ENCODE measurements around the gene ZNF30.
"Not testable (repeated sequence)": the region's sequence is repeated elsewhere in the genome, so short reads cannot be mapped to it uniquely, and the experiment has no call there.

Gene ZNF30

DNA sequence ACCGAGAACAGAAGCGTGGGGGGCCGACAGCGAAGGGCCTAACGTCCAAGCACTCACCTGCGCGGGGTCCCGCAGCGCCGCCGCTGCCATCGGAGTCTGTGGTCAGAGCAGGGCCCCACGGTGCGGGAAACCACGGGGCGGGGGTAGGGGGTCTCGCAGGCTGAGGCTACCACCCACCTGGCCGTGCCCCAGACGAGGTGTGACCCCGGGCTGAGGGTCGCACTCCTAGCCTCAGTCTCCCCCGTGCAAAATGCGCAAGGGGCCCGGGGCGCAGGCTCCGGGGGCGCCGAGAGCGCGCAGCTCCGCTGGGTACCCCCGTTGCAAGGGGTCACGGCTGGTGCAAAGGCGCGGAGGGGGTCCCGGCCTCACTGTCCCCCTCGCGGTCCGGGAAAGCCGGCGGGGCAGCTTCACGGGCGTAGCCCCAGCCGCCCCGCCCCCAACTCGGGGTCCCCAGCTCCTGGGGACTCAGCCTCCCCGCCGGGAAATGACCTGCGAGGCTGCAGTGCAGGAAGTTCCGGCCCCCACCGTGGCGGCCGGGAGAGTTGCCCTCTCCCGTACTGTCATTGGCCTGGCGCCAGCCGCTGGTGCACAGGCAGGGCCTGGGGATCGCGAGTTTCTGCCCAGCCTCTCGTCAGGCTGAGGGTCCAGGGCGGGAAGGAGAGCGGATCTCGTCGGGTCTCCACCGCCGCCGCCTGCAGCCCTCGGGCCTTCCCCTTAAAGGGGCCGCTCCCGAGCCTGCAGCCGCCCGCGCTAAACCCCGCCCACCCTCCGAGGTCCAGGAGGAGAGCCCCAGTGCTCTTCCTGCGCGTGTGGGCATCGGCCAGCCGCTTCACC, 37.1 kb downstream of the ZNF30 start, which contains the start of gene ZNF792:
Gene ZNF792, minus strand, starts transcription at position 657 of the 834 bp plus-strand sequence. Its CDS starts 567 bp downstream, at position 90.
- H3K36me3 Mint-ChIP-seq, result peaks cover 37 to 40% of the 10 kb centered on the region in 2 donors
- peaks cover 0 to 5% of the 10 kb centered on the region in 2 donors for H3K27me3 Mint-ChIP-seq
- ATAC-seq (replicated peaks), result peak; percentile 82 to 87
- peak; percentile 51 for DNase-seq
- H3K4me1 Mint-ChIP-seq, result peaks cover 25% of the 10 kb centered on the region in 2 donors
- H3K9me3 Mint-ChIP-seq, result peaks cover 26 to 29% of the 10 kb centered on the region in 2 donors
- peak within 1 kb of the TSS; percentile 76 for H3K27ac Mint-ChIP-seq
- H3K4me3 Mint-ChIP-seq, result peak within 1 kb of the TSS; percentile 89 to 96

DNA sequence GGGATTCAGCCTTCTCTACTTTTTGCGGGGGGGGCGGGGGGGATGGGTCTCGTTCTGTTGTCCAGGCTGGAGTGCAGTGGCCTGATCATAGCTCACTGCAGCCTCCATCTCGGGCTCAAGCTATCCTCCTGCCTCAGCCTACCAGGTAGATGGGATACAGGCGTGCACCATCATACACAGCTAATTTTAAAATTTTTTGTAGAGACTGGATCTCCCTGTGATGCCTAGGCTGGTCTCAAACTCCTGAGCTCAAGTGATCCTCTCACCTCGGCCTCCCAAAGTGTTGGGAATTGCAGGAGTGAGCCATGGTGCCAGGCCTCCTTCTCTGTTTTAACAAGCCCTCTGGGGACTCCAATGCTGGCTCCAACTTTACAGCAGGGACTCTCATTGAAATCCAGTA, 37.9 kb downstream of the ZNF30 start:
- Mint-ChIP-seq H3K4me3 (peak overlapping the region in 1 of 2 donors; percentile 96), H3K4me1 (peaks cover 25% of the 10 kb centered on the region in 2 donors), H3K27me3 (peaks cover 0 to 5% of the 10 kb centered on the region in 2 donors), H3K9me3 (peaks cover 21 to 22% of the 10 kb centered on the region in 2 donors), H3K36me3 (peaks cover 29 to 33% of the 10 kb centered on the region in 2 donors), H3K27ac (no peak overlapping the region)
- ATAC-seq (replicated peaks) (no peak), DNase-seq (no peak)

DNA sequence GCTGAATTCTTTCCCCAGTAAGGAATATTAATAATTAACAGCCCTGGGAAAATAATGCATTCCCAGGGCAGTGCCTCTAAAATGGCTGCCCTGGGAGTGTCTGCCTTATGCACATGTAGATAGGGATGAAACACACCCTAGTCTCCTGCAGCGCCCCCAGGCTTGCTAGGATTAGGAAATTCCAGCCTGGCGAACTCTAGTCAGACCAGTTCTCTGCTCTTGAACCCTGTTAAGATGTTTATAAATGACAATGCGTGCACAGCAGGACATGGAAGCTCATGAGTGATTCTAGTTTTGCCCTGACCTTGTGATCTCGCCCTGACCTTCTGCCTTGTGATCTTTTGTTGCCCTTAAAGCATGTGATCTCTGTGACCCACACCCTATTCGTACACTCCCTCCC, 38.8 kb downstream of the ZNF30 start:
- Mint-ChIP-seq H3K4me3 (peak overlapping the region in 1 of 2 donors; percentile 29), H3K4me1 (peaks cover 22 to 25% of the 10 kb centered on the region in 2 donors), H3K9me3 (peaks cover 12 to 15% of the 10 kb centered on the region in 2 donors), H3K36me3 (peaks cover 20 to 27% of the 10 kb centered on the region in 2 donors)
- H3K27me3 Mint-ChIP-seq; ATAC-seq (replicated peaks); DNase-seq; H3K27ac Mint-ChIP-seq: not testable (repeated sequence)

DNA sequence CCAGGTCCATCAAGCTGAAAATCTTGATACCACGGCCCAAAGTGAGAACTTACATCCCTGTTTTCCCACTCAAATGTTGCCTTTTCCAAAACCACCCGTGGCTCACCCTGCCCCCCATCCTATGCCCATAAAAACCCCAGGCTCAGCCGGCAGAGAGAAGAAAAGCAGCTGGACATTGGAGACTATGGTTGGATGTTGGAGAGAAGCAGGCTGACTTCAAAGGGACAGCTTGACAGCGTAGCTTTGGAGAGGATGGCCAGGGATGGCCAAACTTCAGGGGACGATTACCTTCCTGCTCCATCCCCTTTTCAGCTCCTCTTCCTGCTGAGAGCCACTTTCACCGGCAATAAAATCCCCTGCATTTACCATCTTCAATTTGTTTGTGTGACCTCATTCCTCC, 40.8 kb downstream of the ZNF30 start:
- no peak for DNase-seq
- H3K27me3 Mint-ChIP-seq, result peaks cover 0 to 5% of the 10 kb centered on the region in 2 donors
- no peak overlapping the region for H3K4me3 Mint-ChIP-seq
- H3K27ac Mint-ChIP-seq, result no peak overlapping the region
- peaks cover 8 to 9% of the 10 kb centered on the region in 2 donors for H3K4me1 Mint-ChIP-seq
- H3K9me3 Mint-ChIP-seq, result peaks cover 11 to 13% of the 10 kb centered on the region in 2 donors
- H3K36me3 Mint-ChIP-seq, result peaks cover 7 to 10% of the 10 kb centered on the region in 2 donors
- no peak for ATAC-seq (replicated peaks)

DNA sequence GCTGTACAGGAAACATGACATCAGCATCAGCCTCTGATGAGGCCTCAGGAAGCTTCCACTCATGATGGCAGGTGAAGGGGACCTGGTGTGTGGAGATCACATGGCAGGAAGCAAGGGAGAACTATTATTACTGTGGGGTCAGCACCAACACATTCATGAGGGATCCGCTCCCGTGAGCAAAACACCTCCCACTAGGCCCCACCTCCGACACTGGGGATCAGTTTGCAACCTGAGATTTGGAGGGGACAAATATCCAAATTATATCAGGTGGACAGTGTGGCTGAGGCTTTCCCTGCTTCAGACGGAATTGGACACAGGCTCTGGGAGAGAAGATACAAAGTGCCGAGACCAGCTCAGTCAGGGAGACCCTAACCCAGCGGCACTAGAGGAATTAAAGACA, 43.0 kb downstream of the ZNF30 start:
- peaks cover 2 to 4% of the 10 kb centered on the region in 2 donors for H3K36me3 Mint-ChIP-seq
- peaks cover 0 to 5% of the 10 kb centered on the region in 2 donors for H3K27me3 Mint-ChIP-seq
- peaks cover 14 to 19% of the 10 kb centered on the region in 2 donors for H3K4me1 Mint-ChIP-seq
- H3K9me3 Mint-ChIP-seq, result peaks cover 11 to 13% of the 10 kb centered on the region in 2 donors
- DNase-seq (no peak), ATAC-seq (replicated peaks) (no peak)
- no peak overlapping the region for H3K27ac Mint-ChIP-seq
- H3K4me3 Mint-ChIP-seq, result no peak overlapping the region

DNA sequence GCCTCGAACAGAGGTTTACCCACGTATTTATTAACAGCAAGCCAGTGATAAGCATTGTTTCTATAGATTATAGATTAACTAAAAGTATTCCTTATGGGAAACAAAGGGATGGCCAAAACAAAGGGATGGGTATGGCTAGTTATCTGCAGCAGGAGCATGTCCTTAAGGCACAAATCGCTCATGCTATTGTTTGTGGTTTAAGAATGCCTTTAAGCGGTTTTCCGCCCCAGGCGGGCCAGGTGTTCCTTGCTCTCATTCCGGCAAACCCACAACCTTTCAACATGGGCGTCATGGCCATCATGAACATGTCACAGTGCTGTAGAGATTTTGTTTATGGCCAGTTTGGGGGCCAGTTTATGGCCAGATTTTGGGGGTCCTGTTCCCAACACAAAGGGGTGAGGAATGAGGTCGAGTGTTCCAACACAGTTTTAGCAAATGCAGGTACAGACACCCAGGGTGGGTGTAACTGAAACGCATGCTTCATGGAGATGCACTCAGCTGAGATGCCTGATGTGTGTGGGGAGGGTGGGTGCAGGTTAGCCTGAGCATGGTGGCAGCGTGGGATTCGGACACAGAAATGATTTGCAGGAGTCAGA, 43.6 kb downstream of the ZNF30 start:
- H3K27me3 Mint-ChIP-seq; ATAC-seq (replicated peaks); H3K36me3 Mint-ChIP-seq; DNase-seq; H3K4me3 Mint-ChIP-seq; H3K27ac Mint-ChIP-seq: not testable (repeated sequence)
- Mint-ChIP-seq H3K9me3 (peaks cover 11 to 13% of the 10 kb centered on the region in 2 donors), H3K4me1 (peaks cover 19 to 24% of the 10 kb centered on the region in 2 donors)

DNA sequence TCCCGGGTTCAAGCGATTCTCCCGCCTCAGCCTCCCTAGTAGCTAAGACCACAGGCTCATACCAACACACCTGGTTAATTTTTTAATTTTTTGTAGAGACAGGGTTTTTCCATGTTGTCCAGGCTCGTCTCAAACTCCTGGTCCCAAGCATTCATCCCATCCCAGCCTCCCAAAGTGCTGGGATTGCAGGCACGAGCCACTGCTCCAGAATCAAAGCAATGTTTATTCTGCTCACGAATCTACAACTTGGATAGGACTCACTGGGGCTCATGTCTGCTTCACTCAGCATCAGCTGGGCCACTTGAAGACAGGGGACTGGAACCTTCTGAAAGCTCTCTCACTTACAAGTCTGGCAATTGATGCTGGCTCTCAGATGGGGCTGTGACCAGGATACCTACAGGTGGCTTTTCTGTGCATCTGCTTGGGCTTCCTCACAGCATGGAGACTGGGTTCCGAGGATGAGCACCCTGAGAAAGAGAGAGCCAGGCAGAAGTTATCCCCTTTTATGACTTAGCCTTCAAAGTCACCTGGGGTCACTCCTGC, 45.5 kb downstream of the ZNF30 start:
- Mint-ChIP-seq H3K27me3 (peaks cover 0 to 9% of the 10 kb centered on the region in 2 donors), H3K9me3 (peaks cover 14 to 16% of the 10 kb centered on the region in 2 donors), H3K36me3 (peaks cover 4 to 12% of the 10 kb centered on the region in 2 donors), H3K4me3 (no peak overlapping the region), H3K4me1 (peaks cover 20 to 25% of the 10 kb centered on the region in 2 donors), H3K27ac (peak overlapping the region; percentile 42)
- ATAC-seq (replicated peaks), result no peak
- no peak for DNase-seq

DNA sequence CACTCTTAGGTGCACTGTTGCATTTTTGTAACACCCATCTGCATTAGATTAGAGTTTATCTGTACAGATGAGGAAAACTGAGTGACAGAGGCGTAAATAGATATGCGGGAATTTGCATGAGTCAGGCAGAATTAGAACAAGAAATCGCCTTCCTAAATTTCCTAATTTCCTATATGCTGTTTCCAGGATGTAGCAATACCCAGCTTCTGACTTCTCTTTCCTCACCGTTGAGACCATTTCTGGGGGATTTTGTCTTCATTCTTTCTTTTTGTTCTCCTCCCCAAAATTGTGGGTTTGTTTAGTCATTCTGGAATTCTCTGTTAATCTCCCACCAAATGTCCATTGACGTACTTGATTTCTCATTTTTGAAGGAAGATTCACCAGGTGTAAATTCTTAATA, 47.9 kb downstream of the ZNF30 start:
- DNase-seq (no peak), ATAC-seq (replicated peaks) (no peak)
- Mint-ChIP-seq H3K36me3 (peaks cover 2 to 11% of the 10 kb centered on the region in 2 donors), H3K4me3 (no peak overlapping the region), H3K27me3 (peaks cover 7 to 11% of the 10 kb centered on the region in 2 donors), H3K4me1 (peaks cover 20 to 25% of the 10 kb centered on the region in 2 donors), H3K27ac (no peak overlapping the region), H3K9me3 (peaks cover 5 to 8% of the 10 kb centered on the region in 2 donors)

DNA sequence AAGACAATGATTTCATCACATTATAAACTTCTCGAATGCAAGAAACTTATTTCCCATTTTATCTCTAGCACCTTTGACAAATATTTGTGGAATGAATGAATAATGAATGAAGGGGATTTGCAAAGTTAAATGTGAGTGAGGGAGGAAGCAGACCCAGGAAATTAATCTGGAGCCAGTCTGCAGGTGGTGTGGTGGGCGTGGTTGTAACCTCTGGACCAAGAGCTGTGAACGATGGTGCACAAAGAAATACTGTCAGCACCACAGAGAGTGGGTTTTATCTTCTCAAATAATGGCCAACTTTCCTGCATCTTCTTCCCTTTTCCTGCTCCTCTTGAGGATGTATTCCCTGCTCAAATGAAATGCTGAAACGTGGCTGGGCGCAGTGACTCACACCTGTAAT, 48.4 kb downstream of the ZNF30 start:
- Mint-ChIP-seq H3K36me3 (peaks cover 2 to 9% of the 10 kb centered on the region in 2 donors), H3K27me3 (peaks cover 7 to 12% of the 10 kb centered on the region in 2 donors), H3K27ac (no peak overlapping the region), H3K4me3 (no peak overlapping the region), H3K9me3 (peaks cover 5 to 8% of the 10 kb centered on the region in 2 donors), H3K4me1 (peaks cover 20 to 25% of the 10 kb centered on the region in 2 donors)
- ATAC-seq (replicated peaks) (no peak), DNase-seq (no peak)

DNA sequence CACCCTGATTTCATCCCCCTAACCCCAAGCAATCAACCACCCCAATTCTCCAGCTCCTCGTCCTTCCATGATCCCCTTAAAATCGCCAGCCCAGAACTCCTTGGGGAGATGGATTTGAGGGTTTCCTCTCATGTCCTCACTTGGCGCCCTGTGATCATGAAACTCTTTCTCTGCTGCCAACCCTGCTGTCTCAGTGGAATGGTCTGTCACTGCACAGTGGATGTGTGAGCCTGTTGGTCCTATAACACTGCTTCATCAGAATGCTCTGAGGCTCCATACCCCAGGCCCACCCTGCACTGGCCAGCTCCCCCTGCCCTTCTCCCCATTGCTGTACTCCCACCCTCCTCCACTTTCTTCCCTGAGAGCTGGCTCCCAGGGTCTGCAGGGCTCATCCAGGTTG, 49.9 kb downstream of the ZNF30 start:
- no peak for ATAC-seq (replicated peaks)
- H3K27me3 Mint-ChIP-seq, result peaks cover 7 to 12% of the 10 kb centered on the region in 2 donors
- H3K9me3 Mint-ChIP-seq, result peaks cover 5 to 8% of the 10 kb centered on the region in 2 donors
- H3K4me1 Mint-ChIP-seq, result peaks cover 20 to 25% of the 10 kb centered on the region in 2 donors
- DNase-seq, result no peak
- peaks cover 2 to 9% of the 10 kb centered on the region in 2 donors for H3K36me3 Mint-ChIP-seq
- H3K27ac Mint-ChIP-seq, result no peak overlapping the region
- no peak overlapping the region for H3K4me3 Mint-ChIP-seq

DNA sequence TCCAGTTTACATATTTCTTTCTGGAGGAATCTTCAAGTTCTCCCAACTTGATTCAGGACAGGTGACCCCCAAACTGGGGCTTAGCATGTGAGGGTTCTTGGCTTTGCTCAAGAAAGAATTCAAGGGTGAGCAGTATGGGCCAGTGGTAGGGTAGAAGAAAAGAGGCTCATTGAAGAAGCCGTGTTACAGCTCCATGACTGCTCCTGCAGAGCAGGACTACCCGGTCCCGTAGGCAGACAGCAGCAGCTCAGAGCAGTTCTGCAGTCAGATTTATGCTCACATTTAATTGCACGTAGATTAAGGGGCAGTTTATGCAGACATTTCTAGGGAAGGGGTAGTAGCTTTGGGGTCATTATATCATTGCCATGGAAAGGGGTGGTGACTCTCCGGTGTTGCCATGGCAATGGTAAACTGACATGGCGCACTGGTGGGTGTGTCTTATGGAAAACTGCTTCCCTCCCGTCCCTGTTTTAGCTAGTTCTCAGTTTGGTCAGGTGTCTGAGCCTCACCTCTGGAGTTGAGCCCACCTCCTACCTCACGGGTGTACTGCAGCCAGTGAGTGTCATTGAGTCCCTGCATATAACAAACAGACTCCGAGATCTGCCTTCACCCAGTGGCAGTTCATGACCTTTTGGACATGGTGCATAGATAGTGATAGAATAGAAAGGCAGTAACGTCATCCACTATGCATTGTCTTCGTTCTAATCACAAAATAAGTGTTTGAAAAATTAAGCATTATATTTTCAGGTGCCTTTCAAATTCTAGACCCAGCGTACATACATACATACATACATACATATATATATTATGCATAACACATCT, 53.3 kb downstream of the ZNF30 start:
- Mint-ChIP-seq H3K36me3 (peaks cover 2 to 9% of the 10 kb centered on the region in 2 donors), H3K4me1 (peaks cover 11 to 12% of the 10 kb centered on the region in 2 donors), H3K4me3 (no peak overlapping the region), H3K27me3 (peaks cover 7 to 12% of the 10 kb centered on the region in 2 donors), H3K9me3 (peaks cover 7 to 8% of the 10 kb centered on the region in 2 donors), H3K27ac (no peak overlapping the region)
- ATAC-seq (replicated peaks), result no peak
- DNase-seq, result no peak

DNA sequence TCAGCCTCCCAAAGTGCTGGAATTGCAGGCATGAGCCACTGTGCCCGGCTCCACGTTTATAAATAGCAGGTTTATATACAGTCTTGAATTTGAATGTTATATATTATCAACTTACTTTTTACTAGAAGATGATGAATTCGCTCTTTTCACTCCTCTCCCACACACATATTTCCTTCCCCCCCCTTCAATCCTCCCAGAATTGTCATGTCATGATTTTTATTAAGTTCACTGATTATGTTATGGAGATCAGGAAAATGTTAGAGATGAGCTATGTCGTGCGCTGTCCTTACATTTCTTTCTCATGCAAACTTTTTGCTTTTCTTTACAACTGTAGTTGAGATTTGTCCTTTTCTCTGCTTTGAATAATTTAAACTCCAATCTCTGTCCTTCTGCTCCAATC, 55.6 kb downstream of the ZNF30 start:
- H3K27ac Mint-ChIP-seq, result no peak overlapping the region
- no peak overlapping the region for H3K4me3 Mint-ChIP-seq
- H3K36me3 Mint-ChIP-seq, result peaks cover 2 to 4% of the 10 kb centered on the region in 2 donors
- DNase-seq (no peak), ATAC-seq (replicated peaks) (no peak)
- peaks cover 16 to 19% of the 10 kb centered on the region in 2 donors for H3K4me1 Mint-ChIP-seq
- H3K9me3 Mint-ChIP-seq, result peaks cover 3 to 4% of the 10 kb centered on the region in 2 donors
- H3K27me3 Mint-ChIP-seq, result peaks cover 7 to 8% of the 10 kb centered on the region in 2 donors

DNA sequence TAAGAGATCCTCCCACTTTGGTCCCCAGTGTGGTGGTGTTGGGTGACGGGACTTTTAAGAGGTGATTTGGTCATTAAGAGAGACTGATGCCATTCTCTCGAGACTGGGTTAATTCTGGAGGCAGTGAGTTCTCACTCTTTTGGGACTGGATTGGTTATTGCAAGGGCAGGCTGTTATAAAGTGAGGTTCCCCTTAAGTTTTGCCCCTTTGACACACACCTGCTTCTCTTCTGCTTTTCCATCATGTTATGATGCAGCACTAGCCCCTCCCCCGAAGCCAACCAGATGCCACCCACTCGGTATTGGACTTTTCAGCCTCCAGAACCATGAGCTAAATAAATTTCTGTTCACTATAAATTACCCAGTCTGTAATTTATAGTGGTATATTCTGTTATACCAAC, 57.1 kb downstream of the ZNF30 start:
- peaks cover 20 to 26% of the 10 kb centered on the region in 2 donors for H3K4me1 Mint-ChIP-seq
- H3K27ac Mint-ChIP-seq, result no peak overlapping the region
- no peak overlapping the region for H3K4me3 Mint-ChIP-seq
- peaks cover 4 to 5% of the 10 kb centered on the region in 2 donors for H3K36me3 Mint-ChIP-seq
- peak; percentile 67 to 71 for ATAC-seq (replicated peaks)
- DNase-seq, result no peak
- peaks cover 3 to 4% of the 10 kb centered on the region in 2 donors for H3K9me3 Mint-ChIP-seq
- H3K27me3 Mint-ChIP-seq, result peaks cover 7 to 8% of the 10 kb centered on the region in 2 donors

Data from stimulated activated naive B cell treated with anti-CD40 and anti-IgM and Interleukin-4, amounts not matched to agents 10 μg/mL and 1 μg/mL and 100 μg/mL, for 72 hours (primary cell).